HG02981 (cell line): Measurements from ENCODE around the gene NFATC2.

ENCODE experiments used
- ATAC-seq: cut with Tn5 transposase; IDR thresholded peaks from one replicate; pipeline ENCODE4 v1.9.1; 2021; ENCODE audit warnings: mild to moderate bottlenecking, moderate library complexity; ENCODE audit not compliant: unreplicated experiment

NFATC2 gene

DNA sequence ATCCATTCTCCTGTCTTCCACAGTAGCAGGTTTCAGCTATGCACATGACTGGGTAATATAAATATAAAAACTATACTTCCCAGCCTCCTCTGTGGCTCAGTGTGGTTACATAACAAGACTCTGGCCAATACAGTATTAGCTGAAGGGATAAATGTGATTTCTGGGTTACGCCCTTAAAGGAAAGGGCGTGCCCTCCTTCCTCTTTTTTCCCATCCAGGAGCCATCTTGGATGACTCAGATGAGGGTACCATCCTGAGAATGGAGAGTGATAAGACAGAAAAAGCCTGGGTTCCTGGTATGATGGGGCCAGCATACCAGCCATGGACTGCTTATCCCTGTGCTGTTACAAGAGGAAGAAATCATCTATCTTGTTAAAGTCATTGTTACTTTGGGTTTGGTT, 123.3 kb downstream of the NFATC2 start:
- no peak for ATAC-seq

DNA sequence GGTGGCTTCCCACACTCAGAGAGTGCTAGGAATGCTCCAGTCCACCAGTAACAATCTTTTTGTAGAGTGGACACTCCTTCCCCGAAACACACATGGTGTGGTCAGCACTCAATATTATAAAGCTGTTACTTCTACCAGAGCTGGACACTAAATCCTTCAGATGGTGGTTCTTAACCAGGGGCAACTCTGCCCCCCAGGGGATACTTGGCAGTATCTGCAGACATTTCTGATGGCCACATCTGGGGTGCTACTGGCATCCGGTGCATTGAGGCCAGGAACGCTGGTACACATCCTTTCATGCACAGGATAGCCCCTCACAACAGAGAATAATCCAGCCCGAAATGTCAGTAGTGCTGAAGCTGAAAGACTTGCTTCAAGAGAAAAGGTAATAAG, 124.4 kb downstream of the NFATC2 start:
- no peak for ATAC-seq

DNA sequence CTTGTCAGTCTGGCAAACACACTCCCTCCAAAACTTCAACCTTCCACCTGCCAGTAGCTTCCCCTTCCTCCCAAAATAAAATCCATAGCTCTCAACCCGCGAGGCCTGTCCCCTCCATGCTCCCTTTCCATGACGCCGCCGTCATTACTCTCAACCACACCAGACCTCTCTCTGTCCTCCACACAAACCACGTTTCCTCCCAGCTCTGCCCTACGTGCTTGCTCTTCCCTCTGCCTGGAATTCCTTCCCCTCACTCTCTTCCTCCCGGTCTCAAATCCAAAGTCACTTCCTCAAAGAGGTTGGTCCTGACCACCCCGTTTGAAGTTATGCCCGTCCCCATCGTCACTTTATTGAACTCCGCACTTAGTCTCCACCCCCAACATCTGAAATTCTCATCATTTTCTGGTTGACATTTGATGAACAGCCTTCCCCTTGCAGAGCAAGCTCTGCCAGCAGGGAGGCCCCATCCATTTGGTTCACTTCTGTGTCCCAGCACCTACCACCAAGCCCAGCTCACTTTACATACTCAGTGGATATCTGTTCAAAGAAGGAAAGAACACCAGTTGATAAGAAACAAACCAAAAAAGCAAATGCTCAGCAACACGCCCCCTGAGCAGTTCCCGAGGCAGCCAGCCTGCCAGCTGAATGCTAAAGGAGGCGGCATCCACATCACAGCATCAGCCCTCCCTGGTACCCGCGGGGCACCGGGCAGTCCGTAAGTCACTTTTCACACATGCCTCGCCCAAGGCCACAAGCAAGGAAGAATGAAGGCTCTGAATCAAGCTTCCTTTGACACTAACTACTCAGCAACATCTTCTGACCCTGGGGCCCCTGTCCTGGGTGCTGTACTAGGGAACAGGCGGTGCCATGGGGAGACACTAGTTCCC, 125.0 kb downstream of the NFATC2 start:
- no peak for ATAC-seq

DNA sequence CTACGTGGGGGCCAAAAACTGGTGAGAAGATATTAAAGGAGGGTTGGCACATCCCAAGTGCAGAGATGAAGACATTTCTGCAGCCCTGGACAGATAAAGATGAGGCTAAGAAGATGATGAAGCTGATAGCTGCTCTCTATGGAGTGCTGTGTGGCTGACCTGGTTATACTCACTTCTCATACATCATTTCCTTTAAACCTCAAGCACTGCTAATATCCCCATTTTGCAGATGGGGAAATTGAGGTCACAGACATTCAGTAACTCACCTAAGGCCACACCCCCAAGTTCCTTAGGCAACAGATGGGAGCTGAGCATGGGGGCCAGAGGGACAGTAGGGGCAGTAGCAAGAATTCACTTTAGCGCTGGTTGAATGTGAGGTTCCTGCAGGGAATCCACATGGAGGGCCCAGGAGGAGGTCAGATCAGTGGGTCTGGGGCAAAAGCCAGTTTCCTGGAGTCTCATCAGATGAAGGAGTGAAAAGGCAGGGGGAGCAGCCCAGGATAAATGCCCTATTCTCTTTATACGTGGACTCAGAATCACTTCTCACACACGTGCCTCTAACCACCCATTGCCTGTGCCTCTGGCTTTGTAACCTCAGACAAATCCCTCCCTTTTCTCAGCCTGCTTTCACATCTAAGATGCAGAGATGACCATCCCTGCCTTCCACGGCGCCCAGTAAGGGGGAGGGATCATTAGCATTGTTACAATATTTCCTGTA, 125.8 kb downstream of the NFATC2 start:
- no peak for ATAC-seq

DNA sequence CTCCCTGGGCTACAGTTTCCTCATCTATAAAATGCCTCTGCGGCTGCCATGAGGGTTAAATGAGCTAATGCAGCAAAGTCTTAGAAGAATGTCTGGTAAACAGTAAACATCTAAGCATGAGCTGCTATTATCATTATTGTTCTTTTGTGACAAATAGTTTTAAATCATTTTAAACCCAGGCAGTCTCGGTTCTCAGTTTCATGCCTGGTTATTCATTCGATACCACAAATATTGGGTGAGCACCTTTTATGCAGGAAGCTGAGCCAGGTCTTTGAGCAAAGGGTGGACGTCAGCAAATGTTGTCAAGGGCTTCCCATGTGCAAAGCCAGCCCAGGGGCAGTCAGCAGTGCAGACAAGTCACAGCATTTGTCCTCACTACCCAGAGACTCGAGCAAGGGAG, 128.7 kb downstream of the NFATC2 start:
- no peak for ATAC-seq

DNA sequence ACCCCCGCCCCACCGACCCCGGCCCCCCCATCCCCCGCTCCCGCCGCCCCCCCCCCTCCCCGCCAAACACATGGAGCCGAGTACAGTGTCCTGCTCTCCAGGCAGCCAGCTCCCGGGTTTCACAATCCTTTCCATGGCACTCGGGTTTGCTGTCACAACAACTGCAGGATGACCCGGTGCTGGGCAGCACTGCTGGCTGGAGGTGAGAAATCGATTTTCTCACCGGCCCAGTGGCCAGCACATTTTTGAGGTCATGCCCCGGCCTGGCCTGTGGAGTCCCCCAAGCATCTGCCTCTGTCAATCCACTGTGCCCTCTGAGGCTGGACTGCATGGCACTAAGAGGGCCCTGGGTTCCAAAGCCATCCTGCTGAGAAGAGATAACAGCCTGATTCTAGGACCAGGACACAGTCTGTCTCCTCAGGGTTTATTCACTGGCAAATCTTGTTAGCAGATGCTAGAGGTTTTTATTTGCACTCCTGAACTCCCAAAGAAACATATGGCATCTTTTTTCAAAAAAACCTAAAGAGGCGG, 129.5 kb downstream of the NFATC2 start:
- no peak for ATAC-seq

DNA sequence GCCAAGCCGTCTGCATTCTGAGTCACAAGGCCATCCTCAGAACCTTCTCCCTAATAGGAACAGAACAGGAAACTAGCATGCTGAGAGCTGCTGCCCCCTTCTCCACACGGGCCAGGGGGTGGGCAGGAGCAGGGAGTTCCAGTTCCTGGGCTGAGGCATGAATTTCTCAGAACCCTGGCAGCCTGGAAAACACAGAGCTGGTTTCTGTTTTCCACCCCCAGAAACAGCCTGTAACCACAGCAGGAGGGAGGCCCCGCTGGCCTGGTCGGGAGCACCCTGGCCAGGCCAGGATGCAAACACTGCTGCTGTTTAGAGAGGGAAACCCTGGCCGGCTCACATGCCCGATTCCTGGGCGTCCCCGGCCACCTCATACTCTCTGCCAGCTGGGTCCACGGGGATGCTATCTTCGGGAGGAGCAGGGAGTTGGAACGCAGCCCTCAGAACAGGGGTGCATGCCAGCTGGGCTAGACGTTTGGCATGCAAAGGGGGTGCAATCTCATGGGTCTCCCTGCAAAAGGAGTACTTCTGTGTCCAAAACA, 130.1 kb downstream of the NFATC2 start:
- ATAC-seq = no peak

DNA sequence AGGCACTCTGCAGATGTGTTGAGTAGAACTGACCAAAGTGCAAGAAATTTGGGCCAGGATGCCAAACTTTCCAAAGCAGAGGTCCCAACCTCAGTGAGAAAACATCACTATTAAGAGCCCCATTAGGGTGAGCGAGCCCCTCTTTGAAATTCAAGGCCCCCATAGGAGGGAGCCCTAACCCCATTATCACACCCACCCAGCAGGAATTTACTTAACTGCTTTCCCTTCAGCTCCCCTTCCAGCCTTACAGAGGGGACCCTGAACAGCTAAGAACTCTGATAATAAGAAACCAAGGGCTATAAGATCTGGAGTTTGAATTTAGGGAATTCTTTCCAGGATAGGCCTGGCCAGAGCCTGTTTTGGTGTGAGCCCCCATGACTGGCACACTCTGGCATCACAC, 130.6 kb downstream of the NFATC2 start:
- ATAC-seq = no peak

DNA sequence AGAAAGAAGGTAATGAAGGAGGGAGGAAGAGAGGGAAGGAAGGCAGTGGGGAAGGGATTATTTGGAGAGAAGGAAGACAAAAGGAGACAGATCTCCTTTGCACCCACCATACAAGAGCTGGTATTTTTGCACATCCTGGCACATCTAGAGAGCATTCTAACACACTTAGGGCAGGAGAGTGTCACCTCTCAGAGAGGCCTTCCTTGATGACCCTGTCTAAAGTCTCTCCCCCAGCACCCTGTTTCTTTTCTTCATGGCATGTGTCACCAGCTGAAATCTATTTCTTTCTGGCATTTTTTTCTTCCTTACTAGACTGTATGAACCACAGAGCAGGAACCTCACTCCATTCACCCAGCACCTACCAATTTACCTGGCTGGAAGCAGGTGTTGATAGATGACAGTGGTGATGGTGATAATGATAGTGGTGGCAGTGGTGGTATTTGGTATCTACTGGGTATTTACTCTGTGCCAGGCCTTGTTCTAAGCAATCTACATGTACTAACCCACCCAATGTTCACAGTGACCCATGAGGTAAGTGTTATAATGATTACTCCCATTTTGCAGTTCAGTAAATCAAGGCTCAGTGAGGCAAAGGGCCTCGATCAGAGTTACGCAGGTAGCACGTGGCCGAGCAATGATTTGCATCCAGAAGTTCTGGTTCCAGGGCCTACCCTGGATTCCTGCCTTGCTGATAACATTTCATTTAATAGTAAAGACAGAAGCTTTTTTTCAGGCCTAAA, 131.8 kb downstream of the NFATC2 start:
- no peak for ATAC-seq

DNA sequence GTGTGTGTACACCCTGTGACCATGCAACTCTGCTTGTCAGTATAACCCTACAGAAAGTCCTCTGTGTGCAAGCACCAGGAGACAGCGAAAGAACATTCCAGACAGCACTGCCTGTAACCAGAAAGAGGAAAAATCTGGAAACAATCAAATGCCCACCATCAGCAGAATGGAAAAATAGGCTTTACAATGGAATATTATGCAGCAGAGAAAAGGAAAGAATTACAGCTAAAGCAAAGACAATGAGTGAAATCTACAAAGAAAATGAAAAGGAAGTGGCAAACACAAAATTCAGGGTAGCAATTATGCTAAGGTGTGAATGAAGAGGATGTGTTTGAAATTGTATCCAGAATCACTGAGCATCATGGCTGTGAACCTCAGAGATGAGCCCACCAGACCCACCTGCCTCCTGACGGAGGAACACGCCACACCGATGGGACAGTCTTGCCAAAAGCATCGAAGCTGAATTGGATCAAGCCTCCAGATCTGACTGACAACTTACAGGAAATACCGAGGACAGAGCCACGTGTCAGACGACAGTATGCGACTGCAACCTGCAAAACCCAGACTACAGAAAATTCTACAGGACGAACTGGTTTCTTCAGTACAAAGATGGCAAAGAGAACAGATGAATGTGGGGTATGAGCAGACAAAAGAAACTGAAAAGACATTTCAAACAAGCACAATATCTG, 133.2 kb downstream of the NFATC2 start:
- ATAC-seq = no peak

DNA sequence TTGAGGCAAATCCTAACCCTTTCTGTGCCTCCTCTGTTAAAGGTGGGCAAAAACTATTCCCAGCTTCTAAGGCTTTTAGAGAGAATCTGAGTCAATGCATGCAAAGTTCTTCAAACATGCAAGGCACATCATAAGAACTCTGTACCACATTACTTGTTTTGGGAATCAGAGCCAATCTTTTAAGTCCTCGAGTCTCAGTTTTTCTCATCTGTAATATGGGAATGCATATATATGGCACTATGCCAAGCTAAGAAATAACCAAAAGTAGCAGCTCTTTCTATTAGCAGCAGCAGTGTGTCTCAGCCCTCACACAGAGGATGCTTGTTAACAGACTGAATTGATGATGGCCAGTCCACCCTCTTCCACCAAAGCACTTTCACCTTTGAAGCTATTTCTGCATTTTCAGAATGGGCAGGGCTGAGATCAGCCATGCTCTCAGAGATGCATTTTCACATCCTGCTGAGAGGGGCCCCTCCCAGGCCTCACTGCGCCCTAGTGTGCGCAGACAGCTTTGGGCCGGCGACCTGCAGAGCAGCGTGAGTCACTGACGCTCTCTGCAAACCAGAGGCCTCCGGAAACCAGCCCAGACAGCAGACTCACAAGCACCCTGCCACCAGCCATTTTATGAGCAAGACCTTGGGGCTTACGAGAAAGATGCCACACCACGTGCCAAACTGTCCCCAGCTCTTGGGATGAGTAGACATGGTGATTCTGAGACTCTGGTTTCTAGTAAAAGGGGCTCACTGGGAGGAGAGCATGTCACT, 138.0 kb downstream of the NFATC2 start:
- peak; percentile 75 for ATAC-seq

DNA sequence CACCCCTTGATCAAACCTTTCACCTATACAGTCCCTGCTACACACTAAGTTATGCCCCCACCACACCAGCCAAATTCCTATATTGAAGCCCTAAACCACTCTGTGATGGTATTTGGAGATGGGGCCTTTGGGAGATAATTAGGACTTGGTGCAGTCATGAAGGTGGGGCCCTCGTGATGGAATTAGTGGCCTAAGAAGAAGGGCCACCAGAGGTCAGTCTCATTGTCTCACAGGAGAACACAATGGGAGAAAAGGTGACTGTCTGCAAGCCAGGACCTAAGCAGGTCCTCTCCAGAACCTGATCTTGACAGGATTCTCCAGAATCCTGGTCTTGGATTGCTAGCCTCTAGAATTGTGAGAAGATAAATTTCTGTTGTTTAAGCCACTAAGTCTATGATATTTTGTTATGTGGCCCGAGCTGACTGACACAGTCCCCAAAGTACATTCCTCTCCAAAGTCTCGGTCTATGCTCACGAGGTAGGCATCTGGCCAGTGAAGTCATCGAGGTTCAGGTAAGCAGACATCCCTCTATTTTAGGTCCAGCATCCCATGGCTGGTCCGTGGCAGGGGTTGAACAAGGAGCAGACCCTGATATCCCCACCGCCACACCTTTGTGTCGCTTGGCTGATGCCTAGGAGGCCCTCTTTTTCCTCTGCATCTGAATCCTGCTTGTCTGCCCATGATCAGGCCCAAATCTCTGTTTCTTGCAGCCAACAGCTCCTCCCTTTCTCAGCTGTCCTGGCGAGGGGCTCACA, 138.9 kb downstream of the NFATC2 start:
- ATAC-seq = no peak

DNA sequence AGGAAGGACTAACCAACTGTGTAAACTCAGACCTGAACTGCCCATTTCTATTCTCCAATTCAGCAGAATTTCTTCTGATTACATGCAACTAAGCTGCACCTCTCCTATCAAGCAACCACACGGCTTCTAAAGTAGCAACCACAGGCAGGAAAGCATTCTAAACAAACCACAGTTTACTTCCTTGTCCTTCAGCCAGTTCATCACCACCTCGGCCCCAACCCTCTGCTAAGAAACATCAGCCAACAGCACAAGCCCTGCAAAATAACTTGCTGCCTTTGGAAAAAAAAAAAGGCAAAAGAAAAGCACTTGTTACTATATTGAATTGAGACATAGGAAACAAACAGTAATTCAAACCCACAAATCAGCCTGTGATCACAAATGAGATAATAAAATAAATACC, 140.3 kb downstream of the NFATC2 start:
- no peak for ATAC-seq

DNA sequence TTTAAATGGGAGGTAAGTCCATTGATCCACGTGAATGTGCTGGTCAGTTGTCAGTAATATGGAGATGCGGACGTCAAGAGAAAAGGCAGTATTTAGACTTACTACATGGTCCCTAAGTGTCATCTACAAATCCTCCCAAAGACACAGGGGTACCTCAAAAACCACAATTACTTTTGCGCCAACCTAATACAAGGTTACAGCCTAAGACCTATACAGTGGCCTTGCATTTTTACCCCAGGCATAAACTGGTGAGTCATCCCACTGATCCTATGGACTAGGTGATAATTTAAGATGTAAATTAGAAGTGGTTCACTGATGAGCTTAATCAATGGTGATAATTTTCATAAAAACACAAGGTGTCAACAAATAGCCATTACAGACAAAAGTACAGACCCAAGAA, 141.0 kb downstream of the NFATC2 start:
- ATAC-seq = no peak

DNA sequence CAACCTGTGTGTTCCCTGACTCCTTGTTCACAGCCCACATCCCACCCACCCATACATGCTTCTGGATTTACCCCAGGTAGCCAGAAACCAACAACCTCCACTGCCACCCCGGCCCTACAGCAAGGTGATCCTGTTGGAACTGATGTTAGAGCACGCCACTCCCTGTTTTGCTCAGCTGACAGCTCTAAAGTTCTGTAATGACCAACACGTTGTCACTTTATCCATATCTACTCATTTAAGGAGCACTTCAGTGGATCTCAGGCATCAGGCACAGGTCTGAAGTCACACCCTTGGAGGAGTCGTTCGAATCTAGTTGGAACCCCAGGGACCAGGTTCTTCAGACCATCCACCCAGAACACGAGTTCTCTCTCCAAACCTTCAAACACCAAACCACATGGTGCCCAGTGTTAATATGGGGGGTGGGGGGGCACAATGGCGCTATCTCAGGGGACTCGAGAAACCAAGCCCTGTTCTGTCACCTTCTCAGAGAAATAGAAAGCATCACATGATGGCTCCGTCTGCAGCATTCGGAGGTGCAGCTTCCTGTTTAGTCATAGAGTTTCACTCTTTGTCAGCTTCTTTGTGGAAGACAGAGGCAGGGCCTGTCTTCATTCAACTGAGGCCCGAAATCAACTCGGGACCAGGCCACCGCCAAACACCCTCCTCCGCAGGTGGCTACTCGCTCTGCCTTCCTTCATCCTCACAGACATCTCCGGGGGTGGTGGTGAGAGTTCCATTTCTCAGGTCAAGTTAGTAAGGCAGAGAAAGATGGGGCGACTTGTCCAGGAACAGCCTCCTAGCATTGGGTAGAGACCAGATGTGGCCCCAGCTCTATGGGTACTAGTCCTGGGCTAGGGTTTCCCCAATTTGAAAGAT, 142.2 kb downstream of the NFATC2 start:
- ATAC-seq = peak; percentile 71

DNA sequence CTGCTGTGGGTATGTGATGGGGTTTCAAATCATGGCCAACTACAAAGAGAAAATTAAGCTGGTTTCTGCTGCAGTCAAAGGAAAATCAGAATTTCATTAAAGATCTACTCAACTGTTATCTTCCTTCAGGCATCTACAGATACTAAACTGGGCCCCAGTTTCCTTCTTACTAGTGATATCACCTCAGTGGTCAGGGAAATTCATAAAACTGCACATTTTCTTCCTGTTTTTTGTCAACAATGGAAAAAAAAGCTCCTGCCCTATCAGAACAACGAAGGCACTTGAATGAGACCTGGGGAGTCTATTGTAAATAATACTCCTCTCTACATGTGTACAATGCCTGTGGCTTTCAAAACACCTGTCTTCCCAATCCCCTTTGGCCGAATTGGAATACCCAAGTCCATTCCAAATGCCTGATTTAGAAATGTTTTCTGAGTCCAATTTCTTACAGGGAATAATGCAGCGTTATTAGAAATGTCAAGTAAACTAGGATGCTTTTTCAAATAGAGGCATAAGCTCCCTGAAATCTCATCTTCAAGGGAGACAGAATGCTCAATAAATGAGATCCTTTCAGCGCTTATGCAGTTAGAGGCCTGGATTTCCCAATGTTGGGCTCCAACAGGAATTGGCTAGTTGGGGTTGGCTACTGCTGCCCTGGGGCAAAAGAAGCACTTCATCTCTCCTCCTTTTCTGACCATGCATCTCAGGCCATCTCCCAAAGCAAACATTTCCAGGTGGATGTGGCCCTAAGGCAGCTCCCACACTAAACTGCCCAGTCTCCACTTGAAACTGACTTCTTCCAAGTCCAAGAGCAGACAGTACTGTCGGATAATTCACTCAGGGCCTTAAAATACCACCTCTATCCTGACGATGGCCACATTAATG, 143.3 kb downstream of the NFATC2 start:
- ATAC-seq = no peak

DNA sequence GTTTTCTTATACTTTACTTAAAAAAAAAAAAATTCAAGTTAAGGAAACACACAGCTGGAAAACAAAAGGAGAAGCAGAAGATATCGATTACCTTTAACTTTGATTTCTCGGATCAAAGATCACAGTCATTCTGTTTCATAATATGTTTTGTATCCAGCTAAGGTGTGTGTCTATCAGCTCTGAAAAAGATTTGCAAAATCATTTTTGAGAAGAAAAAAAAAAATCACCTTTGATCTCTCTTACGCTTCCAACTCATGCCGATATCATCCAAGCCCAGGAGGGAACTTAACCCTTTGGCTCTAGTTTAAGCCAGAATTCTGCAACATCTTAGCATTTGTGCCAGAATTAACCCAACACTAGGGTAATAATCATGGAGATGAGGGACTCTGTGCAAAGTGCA, 144.0 kb downstream of the NFATC2 start:
- no peak for ATAC-seq
